Trophoblast cell (in vitro differentiated cells and primary cell): ENCODE results near the gene MUC4.
"Not testable (repeated sequence)": the region's sequence is repeated elsewhere in the genome, so short reads cannot be mapped to it uniquely, and the experiment has no call there.

Source experiments
- DNase-seq, 2 donors: peaks; one replicate each; pipeline ENCODE4 v3.0.0-alpha.2; 2016
- H2AFZ ChIP-seq: 2 replicates; pipeline ENCODE4 v1.6.1; 2013; ENCODE audit warnings: low read length, moderate library complexity, mild to moderate bottlenecking; ENCODE audit not compliant: insufficient read depth, poor library complexity
- H2AK5ac ChIP-seq: 2 replicates; pipeline ENCODE4 v1.6.1; 2013; ENCODE audit warnings: mild to moderate bottlenecking, low read length
- H2BK120ac ChIP-seq: 2 replicates; pipeline ENCODE4 v1.6.1; 2013; ENCODE audit warnings: low read length, mild to moderate bottlenecking, moderate library complexity; ENCODE audit not compliant: insufficient read depth, poor library complexity
- H2BK12ac ChIP-seq: 2 replicates; pipeline ENCODE4 v1.6.1; 2013; ENCODE audit warnings: mild to moderate bottlenecking, low read length, moderate library complexity
- H2BK5ac ChIP-seq: 2 replicates; pipeline ENCODE4 v1.6.1; 2013; ENCODE audit warnings: low read length, low read depth, moderate library complexity, mild to moderate bottlenecking; ENCODE audit not compliant: poor library complexity
- H3K14ac ChIP-seq: 2 replicates; pipeline ENCODE4 v1.6.1; 2013; ENCODE audit warnings: mild to moderate bottlenecking, low read length
- H3K18ac ChIP-seq: 2 replicates; pipeline ENCODE4 v1.6.1; 2013; ENCODE audit warnings: mild to moderate bottlenecking, low read length
- H3K23ac ChIP-seq: 2 replicates; pipeline ENCODE4 v1.6.1; 2013; ENCODE audit warnings: low read length
- H3K27ac ChIP-seq: 2 replicates; pipeline ENCODE4 v1.5.1; 2013; ENCODE audit warnings: low read depth, mild to moderate bottlenecking, inconsistent platforms, low read length, moderate library complexity
- H3K27me3 ChIP-seq: 2 replicates; pipeline ENCODE4 v1.6.1; 2013; ENCODE audit warnings: inconsistent platforms, mild to moderate bottlenecking, low read length, moderate library complexity; ENCODE audit not compliant: insufficient read depth
- H3K36me3 ChIP-seq, 2 experiments: 1 replicate in 1 of 2; 2 replicates in 1 of 2; pipeline ENCODE4 v1.6.1; 2013; ENCODE audit warnings: low read length in 2 of 2, mild to moderate bottlenecking in 2 of 2, moderate library complexity in 1 of 2; ENCODE audit not compliant: insufficient read depth in 2 of 2, control insufficient read depth in 1 of 2
- H3K4ac ChIP-seq: 2 replicates; pipeline ENCODE4 v1.6.1; 2013; ENCODE audit warnings: low read depth, mild to moderate bottlenecking, low read length, moderate library complexity
- H3K4me1 ChIP-seq, 2 experiments: 1 replicate in 1 of 2; 2 replicates in 1 of 2; pipeline ENCODE4 v1.6.1; 2013; ENCODE audit warnings: low read length in 2 of 2, mild to moderate bottlenecking in 2 of 2, moderate library complexity in 1 of 2; ENCODE audit not compliant: insufficient read depth in 2 of 2, control insufficient read depth in 1 of 2
- H3K4me2 ChIP-seq: 2 replicates; pipeline ENCODE4 v1.6.1; 2013; ENCODE audit warnings: inconsistent platforms, mild to moderate bottlenecking, low read length, moderate library complexity
- H3K4me3 ChIP-seq: 2 replicates; pipeline ENCODE4 v1.5.1; 2013; ENCODE audit warnings: mild to moderate bottlenecking, low read depth, low read length, inconsistent platforms
- H3K79me1 ChIP-seq: one replicate; pipeline ENCODE4 v1.6.1; 2013; ENCODE audit warnings: low read length
- H3K79me2 ChIP-seq: 2 replicates; pipeline ENCODE4 v1.6.1; 2013; ENCODE audit warnings: low read length, mild to moderate bottlenecking; ENCODE audit not compliant: control insufficient read depth, insufficient read depth, poor library complexity
- H3K9ac ChIP-seq: 2 replicates; pipeline ENCODE4 v1.6.1; 2013; ENCODE audit warnings: mild to moderate bottlenecking, low read length
- H3K9me3 ChIP-seq: 2 replicates; pipeline ENCODE4 v1.6.1; 2013; ENCODE audit warnings: low read depth, mild to moderate bottlenecking, control low read depth, inconsistent platforms, low read length; ENCODE audit not compliant: insufficient read depth
- H4K12ac ChIP-seq: 2 replicates; pipeline ENCODE4 v1.6.1; 2013; ENCODE audit warnings: low read depth, mild to moderate bottlenecking, low read length, moderate library complexity
- H4K8ac ChIP-seq: 2 replicates; pipeline ENCODE4 v1.6.1; 2013; ENCODE audit warnings: low read depth, mild to moderate bottlenecking, low read length, moderate library complexity
- H4K91ac ChIP-seq: one replicate; pipeline ENCODE4 v1.6.1; 2013; ENCODE audit warnings: low read depth, mild to moderate bottlenecking, low read length, moderate library complexity
- WGBS: extraction: QIAGEN DNeasy Blood & Tissue Kit; methylation state at CpG from one replicate; pipeline ENCODE4 v1.1.7; 2013; ENCODE audit warnings: missing lambda C conversion rate; ENCODE audit not compliant: insufficient read length, insufficient coverage; ENCODE audit errors: extremely low coverage; 5-methylcytosine and 5-hydroxymethylcytosine counted together

Gene MUC4

GRCh38 chr3:195817578-195818135 is 5.9 kb upstream of the MUC4 start:
- no peak overlapping the region for H3K4ac ChIP-seq
- H4K8ac ChIP-seq, result no peak overlapping the region
- no peak overlapping the region for H4K12ac ChIP-seq
- H3K79me1 ChIP-seq, result no peaks in the 10 kb centered on the region
- no peak overlapping the region for H2AK5ac ChIP-seq
- no peak overlapping the region for H3K9ac ChIP-seq
- no peaks in the 10 kb centered on the region for H3K36me3 ChIP-seq
- no peak overlapping the region for H2BK5ac ChIP-seq
- H3K79me2 ChIP-seq, result no peaks in the 10 kb centered on the region
- H3K18ac ChIP-seq, result no peak overlapping the region
- no peak overlapping the region for H2BK120ac ChIP-seq
- no peak overlapping the region for H3K4me2 ChIP-seq
- no peak overlapping the region for H2AFZ ChIP-seq
- peaks cover under 1% of the 10 kb centered on the region for H3K9me3 ChIP-seq
- no peak overlapping the region for H3K4me3 ChIP-seq
- no CpG with 5 or more reads among the region's 17 CpGs for WGBS
- no peak overlapping the region for H4K91ac ChIP-seq
- H3K4me1 ChIP-seq, result peaks cover 0 to 2% of the 10 kb centered on the region in 2 experiments
- H3K23ac ChIP-seq, result no peak overlapping the region
- DNase-seq, result no peak
- H2BK12ac ChIP-seq, result no peak overlapping the region
- H3K27ac ChIP-seq, result no peak overlapping the region
- H3K27me3 ChIP-seq, result no peaks in the 10 kb centered on the region
- no peak overlapping the region for H3K14ac ChIP-seq

GRCh38 chr3:195816276-195816913 is 4.7 kb upstream of the MUC4 start:
- H3K27me3 ChIP-seq, H3K36me3 ChIP-seq, H3K14ac ChIP-seq, H3K79me2 ChIP-seq, H3K9ac ChIP-seq, H4K12ac ChIP-seq, H3K79me1 ChIP-seq, H2BK120ac ChIP-seq, H3K23ac ChIP-seq, H2AK5ac ChIP-seq, H3K4me2 ChIP-seq, H3K27ac ChIP-seq, H3K9me3 ChIP-seq, H4K8ac ChIP-seq, DNase-seq, H3K4ac ChIP-seq, H2BK12ac ChIP-seq, H4K91ac ChIP-seq, H2BK5ac ChIP-seq, H3K18ac ChIP-seq, H3K4me1 ChIP-seq, H3K4me3 ChIP-seq, H2AFZ ChIP-seq: not testable (repeated sequence)
- no CpG with 5 or more reads among the region's 23 CpGs for WGBS

GRCh38 chr3:195815169-195815771 is 3.5 kb upstream of the MUC4 start:
- Histone ChIP-seq H3K79me1 (no peaks in the 10 kb centered on the region), H4K91ac (no peak overlapping the region), H3K18ac (no peak overlapping the region), H2AFZ (no peak overlapping the region), H3K14ac (no peak overlapping the region), H3K79me2 (no peaks in the 10 kb centered on the region), H4K12ac (no peak overlapping the region), H4K8ac (no peak overlapping the region), H3K4me2 (no peak overlapping the region), H3K9ac (no peak overlapping the region), H2BK12ac (no peak overlapping the region), H3K9me3 (peaks cover 5% of the 10 kb centered on the region), H3K27me3 (no peaks in the 10 kb centered on the region), H2AK5ac (no peak overlapping the region), H2BK120ac (no peak overlapping the region), H3K23ac (no peak overlapping the region), H3K4ac (no peak overlapping the region), H2BK5ac (no peak overlapping the region), H3K36me3 (no peaks in the 10 kb centered on the region), H3K4me1 (peaks cover 3% of the 10 kb centered on the region in 2 experiments), H3K27ac (no peak overlapping the region), H3K4me3 (no peak overlapping the region)
- no peak for DNase-seq
- WGBS, result no CpG with 5 or more reads among the region's 18 CpGs

GRCh38 chr3:195813916-195814640 is 2.3 kb upstream of the MUC4 start:
- Histone ChIP-seq H3K27me3 (no peaks in the 10 kb centered on the region), H2BK12ac (no peak overlapping the region), H2BK120ac (no peak overlapping the region), H4K8ac (no peak overlapping the region), H3K79me1 (peaks cover 2% of the 10 kb centered on the region), H3K14ac (no peak overlapping the region), H3K9me3 (peaks cover 5% of the 10 kb centered on the region), H3K23ac (no peak overlapping the region), H4K12ac (no peak overlapping the region), H3K4me2 (no peak overlapping the region), H3K27ac (no peak overlapping the region), H3K36me3 (no peaks in the 10 kb centered on the region), H3K4me3 (no peak overlapping the region), H3K4me1 (peaks cover 12% of the 10 kb centered on the region in 2 experiments), H3K79me2 (no peaks in the 10 kb centered on the region), H2BK5ac (no peak overlapping the region), H3K4ac (no peak overlapping the region), H2AK5ac (no peak overlapping the region), H2AFZ (no peak overlapping the region), H4K91ac (no peak overlapping the region), H3K18ac (no peak overlapping the region), H3K9ac (no peak overlapping the region)
- no CpG with 5 or more reads among the region's 24 CpGs for WGBS
- DNase-seq, result no peak
